Measurements from ENCODE around the gene ACP7.

GRCh38 chr19:39160523-39160861 lies 76.3 kb downstream of the ACP7 start:
- TF ChIP-seq EZH2 (IDR thresholded peaks at IDR 0.05; ENCODE audit: borderline replicate concordance, control insufficient read depth, low read depth, low read length) (no peak), CTCF (IDR thresholded peaks at IDR 0.05 in 2 of 3, conservative IDR thresholded peaks at IDR 0.05 in 1 of 3; ENCODE audit: control insufficient read depth in 2 of 3, extremely low read depth in 1 of 3, insufficient read depth in 1 of 3, low read depth in 3 of 3, low read length in 3 of 3) (no peak), FOXM1 (IDR thresholded peaks at IDR 0.05; ENCODE audit: low read depth, low read length) (no peak), SP1 (IDR thresholded peaks at IDR 0.05; ENCODE audit: low read depth, low read length) (no peak), PAX8 (IDR thresholded peaks at IDR 0.05) (no peak), TCF7 (IDR thresholded peaks at IDR 0.05; ENCODE audit: borderline replicate concordance) (no peak), EP300 (IDR thresholded peaks at IDR 0.05; ENCODE audit: borderline replicate concordance in 1 of 2, control insufficient read depth in 1 of 2, low read depth in 2 of 2, low read length in 2 of 2) (no peak), POLR2AphosphoS5 (IDR thresholded peaks at IDR 0.05; ENCODE audit: low read length) (no peak)
